ENCODE data around the gene SMAD3.

Gene SMAD3

GRCh38 chr15:67067930-67068551 is 2.6 kb downstream of the SMAD3 start:
- H3K4me3 ChIP-seq (ENCODE audit: low read depth, low read length) = peak overlapping the region; percentile 86
- TF ChIP-seq, protein P1, sequence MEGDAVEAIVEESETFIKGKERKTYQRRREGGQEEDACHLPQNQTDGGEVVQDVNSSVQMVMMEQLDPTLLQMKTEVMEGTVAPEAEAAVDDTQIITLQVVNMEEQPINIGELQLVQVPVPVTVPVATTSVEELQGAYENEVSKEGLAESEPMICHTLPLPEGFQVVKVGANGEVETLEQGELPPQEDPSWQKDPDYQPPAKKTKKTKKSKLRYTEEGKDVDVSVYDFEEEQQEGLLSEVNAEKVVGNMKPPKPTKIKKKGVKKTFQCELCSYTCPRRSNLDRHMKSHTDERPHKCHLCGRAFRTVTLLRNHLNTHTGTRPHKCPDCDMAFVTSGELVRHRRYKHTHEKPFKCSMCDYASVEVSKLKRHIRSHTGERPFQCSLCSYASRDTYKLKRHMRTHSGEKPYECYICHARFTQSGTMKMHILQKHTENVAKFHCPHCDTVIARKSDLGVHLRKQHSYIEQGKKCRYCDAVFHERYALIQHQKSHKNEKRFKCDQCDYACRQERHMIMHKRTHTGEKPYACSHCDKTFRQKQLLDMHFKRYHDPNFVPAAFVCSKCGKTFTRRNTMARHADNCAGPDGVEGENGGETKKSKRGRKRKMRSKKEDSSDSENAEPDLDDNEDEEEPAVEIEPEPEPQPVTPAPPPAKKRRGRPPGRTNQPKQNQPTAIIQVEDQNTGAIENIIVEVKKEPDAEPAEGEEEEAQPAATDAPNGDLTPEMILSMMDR (IDR thresholded peaks at IDR 0.05; ENCODE audit: insufficient read depth, low read depth, low read length, missing control alignments) = no peak
- DNase-seq (ENCODE audit: low read depth) = peak; percentile 65

DNA sequence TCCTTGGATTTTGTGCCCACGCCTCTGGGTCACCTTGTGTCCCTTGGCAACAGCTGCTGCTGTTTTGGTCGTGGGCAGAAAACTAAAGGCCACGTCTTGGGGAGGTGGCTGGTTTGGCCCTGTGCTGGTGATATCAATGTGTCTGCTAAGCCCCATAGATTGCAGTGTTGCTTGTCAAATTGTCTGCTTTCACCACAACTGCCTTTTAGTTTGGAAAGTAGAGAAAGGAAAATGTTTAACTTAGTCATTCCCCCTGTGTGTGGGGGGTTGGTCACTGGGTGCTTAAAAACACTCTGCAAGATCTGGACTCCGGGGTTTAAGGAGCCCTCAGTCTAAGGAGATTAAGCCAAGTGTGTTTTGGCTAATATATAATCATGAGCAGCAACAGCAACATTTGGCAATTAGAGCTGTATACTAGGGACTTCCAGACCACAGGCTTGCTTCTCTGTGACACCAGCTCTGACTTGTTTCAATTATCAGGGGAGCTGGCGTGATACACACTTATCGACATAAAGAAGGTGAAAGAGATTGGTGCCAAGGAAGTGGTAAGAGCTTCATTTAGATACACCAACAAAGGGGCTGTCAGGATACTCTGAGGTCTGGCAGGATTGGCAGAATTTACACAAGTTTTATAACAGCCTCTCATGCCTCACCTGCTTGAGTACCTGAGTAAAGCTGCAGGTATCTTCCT is 3.5 kb downstream of the SMAD3 start:
- TF ChIP-seq, protein P1 (IDR thresholded peaks at IDR 0.05; ENCODE audit: insufficient read depth, low read depth, low read length, missing control alignments) = no peak
- no peak overlapping the region for H3K4me3 ChIP-seq (ENCODE audit: low read depth, low read length)
- peak; percentile 18 for DNase-seq (ENCODE audit: low read depth)

DNA sequence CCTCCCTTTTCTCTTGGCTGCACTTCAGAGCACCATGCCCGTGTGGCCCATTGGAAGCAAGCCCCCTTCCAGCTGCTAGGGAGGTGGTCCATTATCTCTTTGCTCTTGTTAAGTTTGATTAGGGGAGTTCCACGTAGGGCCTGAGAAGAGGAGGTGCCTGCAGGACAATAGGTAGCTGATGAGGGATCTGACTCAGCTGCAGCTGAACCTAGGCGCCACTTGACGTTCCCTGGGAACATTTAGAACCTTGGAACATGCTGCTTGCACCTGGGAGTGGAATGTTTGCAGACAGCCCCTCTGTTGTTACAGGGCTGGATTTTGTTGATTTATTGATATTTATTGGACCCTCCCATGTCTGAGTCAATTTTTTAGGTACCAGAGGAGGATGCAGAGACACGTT is 4.7 kb downstream of the SMAD3 start:
- DNase-seq (ENCODE audit: low read depth) = no peak
- no peak overlapping the region for H3K4me3 ChIP-seq (ENCODE audit: low read depth, low read length)
- TF ChIP-seq, protein P1 (IDR thresholded peaks at IDR 0.05; ENCODE audit: insufficient read depth, low read depth, low read length, missing control alignments) = no peak

DNA sequence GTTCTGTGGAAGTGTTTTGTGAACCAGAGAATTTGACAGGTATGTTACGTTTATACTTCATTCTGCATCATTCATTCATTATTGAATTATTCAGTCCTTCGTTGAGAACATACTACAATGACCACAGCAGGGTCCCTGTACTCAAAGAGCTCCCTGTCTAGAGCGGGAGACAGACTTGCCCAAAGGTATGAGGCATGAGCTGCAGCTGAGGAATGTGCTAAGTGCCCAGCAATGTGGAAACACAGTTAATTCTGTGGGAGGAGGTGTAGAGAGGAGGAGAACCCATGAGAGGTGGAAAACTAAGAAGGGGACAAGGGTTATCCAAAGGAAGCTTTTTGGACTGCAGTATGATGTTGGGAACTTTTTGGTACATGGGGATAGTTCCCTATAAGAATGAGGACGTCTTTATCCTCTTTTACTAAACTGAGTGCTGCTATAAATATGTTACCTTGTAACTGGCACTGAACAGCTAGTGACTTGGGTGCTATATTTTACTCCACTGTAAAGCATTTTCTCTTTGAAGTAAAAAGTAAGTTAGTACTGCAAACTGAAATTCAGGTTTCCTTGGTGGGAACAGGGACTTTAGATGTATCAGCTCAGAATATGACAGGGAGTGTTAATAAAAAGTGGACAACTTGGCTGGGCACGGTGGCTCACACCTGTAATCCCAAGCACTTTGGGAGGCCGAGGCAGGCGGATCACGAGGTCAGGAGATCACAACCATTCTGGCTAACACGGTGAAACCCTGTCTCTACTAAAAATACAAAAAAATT is 5.7 kb downstream of the SMAD3 start:
- H3K4me3 ChIP-seq (ENCODE audit: low read depth, low read length) = no peak overlapping the region
- TF ChIP-seq, protein P1 (IDR thresholded peaks at IDR 0.05; ENCODE audit: insufficient read depth, low read depth, low read length, missing control alignments) = no peak
- no peak for DNase-seq (ENCODE audit: low read depth)

- no peak overlapping the region for H3K4me3 ChIP-seq (ENCODE audit: low read depth, low read length)
- no peak for DNase-seq (ENCODE audit: low read depth)
- TF ChIP-seq, protein P1 (IDR thresholded peaks at IDR 0.05; ENCODE audit: insufficient read depth, low read depth, low read length, missing control alignments) = no peak
Observed at GRCh38 chr15:67072442-67072841, 7.0 kb downstream of the SMAD3 start.

DNA sequence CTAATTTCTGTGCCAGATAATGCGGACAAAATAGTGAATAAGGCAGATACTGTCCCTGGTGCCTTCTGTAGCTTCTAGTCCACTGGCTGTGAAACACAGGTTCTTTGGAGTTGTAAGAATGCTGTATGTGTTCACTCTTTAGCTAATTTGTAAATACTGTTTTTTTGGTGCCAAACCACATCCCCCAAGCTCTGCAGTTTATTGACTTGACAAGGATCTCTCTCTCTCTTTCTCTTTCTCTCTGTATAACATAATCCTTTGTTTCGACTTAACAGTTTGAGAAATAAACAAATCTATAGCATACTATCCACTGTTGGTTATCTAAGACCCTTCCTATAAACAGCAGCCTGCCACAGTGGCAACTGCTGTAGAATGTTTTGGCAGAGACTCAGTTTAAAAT is 7.6 kb downstream of the SMAD3 start:
- TF ChIP-seq, protein P1 (IDR thresholded peaks at IDR 0.05; ENCODE audit: insufficient read depth, low read depth, low read length, missing control alignments) = no peak
- no peak overlapping the region for H3K4me3 ChIP-seq (ENCODE audit: low read depth, low read length)
- DNase-seq (ENCODE audit: low read depth) = no peak

Data from GM12865 (cell line).